GM23248 (cell line): Measurements from ENCODE around the gene LINGO4.

ENCODE experiments used
- EZH2 ChIP-seq: fragments of 200-600 bp; sonication (generic); IDR thresholded peaks from 2 replicates; pipeline ENCODE4 v1.6.1; 2018; ENCODE audit warnings: antibody characterized with exemption, mild to moderate bottlenecking; ENCODE audit not compliant: insufficient read depth, poor library complexity, severe bottlenecking
- EZH2phosphoT487 ChIP-seq: fragments of 200-600 bp; sonication (generic); IDR thresholded peaks from 2 replicates; pipeline ENCODE4 v1.6.1; 2018; ENCODE audit warnings: antibody characterized with exemption, moderate library complexity, mild to moderate bottlenecking, low read depth; ENCODE audit not compliant: insufficient read depth

- TF ChIP-seq EZH2phosphoT487 (no peak), EZH2 (no peak)
Measured at GRCh38 chr1:151849871-151850270, 44.7 kb upstream of the LINGO4 start.
